Measurements from ENCODE around the gene PTPRE. TPM values are rescaled to one million over a fixed set of nuclear protein-coding genes. Genes with fewer than 3 reads are reported as not detected.

Gene PTPRE
- total RNA-seq, 4 donors from 2014 or later, result 17.4 to 23.0 (median 20.1) TPM

DNA sequence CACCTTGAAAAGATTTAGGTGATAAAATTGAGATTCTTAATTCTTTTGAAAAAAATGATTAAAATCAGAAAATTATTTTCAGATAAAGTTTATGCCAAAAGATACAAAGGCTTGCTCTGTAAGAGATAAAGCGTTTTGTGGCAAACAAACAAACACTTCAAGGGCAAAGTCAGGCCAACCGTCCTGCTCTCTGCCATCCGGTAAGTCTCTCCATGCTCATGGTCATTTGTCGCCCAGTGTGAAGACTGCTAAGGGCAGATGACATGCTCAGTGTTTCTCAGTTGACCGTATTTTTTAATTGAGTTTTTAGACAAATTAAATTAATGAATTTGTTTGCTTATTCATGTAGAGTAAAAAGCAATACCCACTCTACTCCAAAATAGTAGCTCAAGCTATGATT is 60.0 kb downstream of the PTPRE start:
- no peak overlapping the region for H3K4me3 ChIP-seq (ENCODE audit: low read depth, poor library complexity, severe bottlenecking)
- WGBS, 2 donors, result 96% methylated on average over 5 of the region's 5 CpGs
- intact Hi-C loops (cut with DNase I; ENCODE audit: low total_unique reads), result no loop called here
- TF ChIP-seq, protein P1, sequence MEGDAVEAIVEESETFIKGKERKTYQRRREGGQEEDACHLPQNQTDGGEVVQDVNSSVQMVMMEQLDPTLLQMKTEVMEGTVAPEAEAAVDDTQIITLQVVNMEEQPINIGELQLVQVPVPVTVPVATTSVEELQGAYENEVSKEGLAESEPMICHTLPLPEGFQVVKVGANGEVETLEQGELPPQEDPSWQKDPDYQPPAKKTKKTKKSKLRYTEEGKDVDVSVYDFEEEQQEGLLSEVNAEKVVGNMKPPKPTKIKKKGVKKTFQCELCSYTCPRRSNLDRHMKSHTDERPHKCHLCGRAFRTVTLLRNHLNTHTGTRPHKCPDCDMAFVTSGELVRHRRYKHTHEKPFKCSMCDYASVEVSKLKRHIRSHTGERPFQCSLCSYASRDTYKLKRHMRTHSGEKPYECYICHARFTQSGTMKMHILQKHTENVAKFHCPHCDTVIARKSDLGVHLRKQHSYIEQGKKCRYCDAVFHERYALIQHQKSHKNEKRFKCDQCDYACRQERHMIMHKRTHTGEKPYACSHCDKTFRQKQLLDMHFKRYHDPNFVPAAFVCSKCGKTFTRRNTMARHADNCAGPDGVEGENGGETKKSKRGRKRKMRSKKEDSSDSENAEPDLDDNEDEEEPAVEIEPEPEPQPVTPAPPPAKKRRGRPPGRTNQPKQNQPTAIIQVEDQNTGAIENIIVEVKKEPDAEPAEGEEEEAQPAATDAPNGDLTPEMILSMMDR (IDR thresholded peaks at IDR 0.05), result no peak
- no peak for TF ChIP-seq POLR2A (IDR thresholded peaks at IDR 0.05)
- DNase-seq (ENCODE audit: low spot score in 2 of 2), result peak in 1 of 2 donors; percentile 4

DNA sequence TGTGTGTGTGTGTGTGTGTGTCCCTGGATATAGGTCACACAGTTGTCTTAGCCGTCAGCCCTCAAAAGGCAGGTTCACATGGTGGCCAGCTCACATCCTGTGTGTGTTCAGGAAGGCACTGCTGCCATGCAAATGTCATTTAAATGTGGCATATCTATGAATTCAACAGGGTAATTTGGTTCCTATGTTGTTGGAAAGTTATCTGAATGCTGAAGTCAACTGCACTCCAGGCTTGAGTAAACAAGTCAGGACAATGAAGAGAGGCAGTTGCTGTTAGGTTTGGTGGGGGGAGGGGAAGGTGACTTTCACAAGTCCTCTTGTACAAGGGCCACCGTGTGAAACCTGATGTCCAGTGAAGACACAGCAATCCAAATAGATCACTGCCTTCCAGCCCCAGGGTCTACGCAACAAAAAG is 61.1 kb downstream of the PTPRE start:
- DNase-seq (ENCODE audit: low spot score in 2 of 2), result peak in 1 of 2 donors; percentile 62
- 74 to 84% methylated on average over 3 of the region's 3 CpGs for WGBS, 2 donors
- no peak overlapping the region for H3K4me3 ChIP-seq (ENCODE audit: low read depth, poor library complexity, severe bottlenecking)
- intact Hi-C loops (cut with DNase I; ENCODE audit: low total_unique reads), result no loop called here
- TF ChIP-seq, protein P1 (IDR thresholded peaks at IDR 0.05), result no peak
- no peak for TF ChIP-seq POLR2A (IDR thresholded peaks at IDR 0.05)

DNA sequence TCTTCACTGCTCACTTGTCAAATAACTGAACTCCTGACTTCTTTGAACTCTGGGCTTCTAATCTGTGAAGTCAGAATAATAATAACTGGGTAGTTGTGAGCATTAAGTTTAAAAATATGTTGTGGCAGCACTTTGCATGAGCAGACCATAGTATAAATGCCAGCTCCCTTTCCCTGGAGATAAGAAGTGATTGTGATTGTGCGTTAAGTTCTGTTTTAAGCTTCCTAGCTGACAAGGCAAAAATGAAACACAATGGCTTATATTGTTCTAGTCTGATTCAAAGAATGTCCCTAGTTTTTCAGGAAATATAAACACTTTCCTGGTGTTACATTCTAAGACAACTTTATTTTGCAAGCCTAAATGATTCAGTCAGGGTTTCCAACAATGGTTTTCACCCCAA is 61.8 kb downstream of the PTPRE start:
- DNase-seq (ENCODE audit: low spot score in 2 of 2), result no peak
- WGBS, 2 donors, result 60 to 61% methylated on average over 1 of the region's 1 CpG
- intact Hi-C loops (cut with DNase I; ENCODE audit: low total_unique reads), result no loop called here
- H3K4me3 ChIP-seq (ENCODE audit: low read depth, poor library complexity, severe bottlenecking), result no peak overlapping the region
- TF ChIP-seq, protein P1 (IDR thresholded peaks at IDR 0.05), result no peak
- TF ChIP-seq POLR2A (IDR thresholded peaks at IDR 0.05), result no peak

DNA sequence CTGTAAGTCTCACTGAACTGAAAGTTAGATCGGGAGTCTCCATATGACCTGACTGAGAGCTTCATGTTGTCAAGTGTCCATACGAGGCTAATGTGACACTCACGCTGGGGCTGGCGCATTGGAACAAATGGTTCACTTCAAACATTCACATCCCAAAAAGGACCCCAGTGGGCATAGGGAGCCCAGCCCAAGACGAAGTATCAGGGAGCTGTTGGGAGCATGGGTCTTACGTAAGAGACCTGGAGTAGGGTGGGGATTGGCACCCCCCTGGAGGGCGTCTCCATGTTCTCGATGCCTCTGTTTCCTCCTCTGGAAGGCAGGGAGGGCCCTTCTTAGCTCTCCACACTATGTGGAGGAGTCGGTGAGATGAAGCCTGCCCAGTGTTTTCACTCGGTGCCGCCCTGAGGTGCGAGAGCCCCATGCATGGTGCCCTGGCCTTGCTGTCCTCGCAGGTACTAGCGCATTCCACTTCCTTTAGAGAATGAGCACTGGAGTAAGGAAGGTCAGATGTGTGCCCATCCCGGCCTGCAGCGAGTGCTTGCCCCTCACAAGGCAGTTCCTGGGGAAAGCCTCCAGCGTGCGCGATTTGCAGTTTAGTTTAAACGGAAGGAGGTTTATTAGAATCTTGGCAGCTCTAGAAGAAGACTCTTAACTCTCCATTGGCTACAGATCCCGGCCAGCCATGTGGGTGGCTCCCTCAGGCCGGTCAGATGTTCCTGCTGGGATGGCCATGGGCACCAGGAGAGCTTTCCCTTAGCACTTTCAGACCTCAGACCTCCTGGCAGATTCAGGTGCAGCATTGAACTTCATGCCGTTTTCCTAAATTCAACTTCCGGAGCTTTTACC is 64.4 kb downstream of the PTPRE start:
- TF ChIP-seq POLR2A (IDR thresholded peaks at IDR 0.05), result no peak
- TF ChIP-seq, protein P1 (IDR thresholded peaks at IDR 0.05), result no peak
- DNase-seq (ENCODE audit: low spot score in 2 of 2), result peak in 1 of 2 donors; percentile 75
- WGBS, 2 donors, result 87 to 88% methylated on average over 24 of the region's 24 CpGs
- intact Hi-C loops (cut with DNase I; ENCODE audit: low total_unique reads), result no loop called here
- no peak overlapping the region for H3K4me3 ChIP-seq (ENCODE audit: low read depth, poor library complexity, severe bottlenecking)

DNA sequence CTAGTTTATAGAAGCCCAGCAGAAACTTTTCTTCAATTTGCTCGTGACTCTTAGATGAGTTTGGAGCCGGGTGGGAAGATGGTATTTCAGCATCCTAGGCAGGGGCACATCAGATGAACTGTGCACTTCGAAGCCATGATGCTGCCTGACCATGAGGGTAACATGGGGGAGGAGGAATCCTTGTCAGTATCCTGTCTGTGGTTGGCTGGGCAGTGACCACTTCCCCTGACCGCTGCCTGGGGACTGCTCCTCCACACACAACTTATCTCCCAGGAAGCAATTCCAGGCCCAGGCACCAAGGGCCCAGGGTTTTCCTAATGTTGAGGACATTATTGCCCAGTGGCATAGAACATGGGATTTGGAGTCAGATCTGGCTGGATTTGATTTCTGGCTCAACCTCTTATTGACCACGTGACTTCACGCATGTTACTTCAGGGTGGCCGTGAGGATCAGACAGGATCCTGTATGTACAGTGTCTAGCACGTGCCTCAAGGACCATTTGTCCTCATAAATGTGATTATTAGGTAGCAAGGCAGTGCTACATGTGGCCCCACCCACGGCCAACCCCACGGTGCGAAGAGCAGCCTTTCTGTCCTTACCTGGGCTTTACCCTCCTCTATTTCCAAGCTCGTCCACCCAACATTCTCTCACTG is 65.2 kb downstream of the PTPRE start:
- TF ChIP-seq POLR2A (IDR thresholded peaks at IDR 0.05), result no peak
- TF ChIP-seq, protein P1 (IDR thresholded peaks at IDR 0.05), result no peak
- DNase-seq (ENCODE audit: low spot score in 2 of 2), result peak in 1 of 2 donors; percentile 74
- 83 to 86% methylated on average over 12 of the region's 12 CpGs for WGBS, 2 donors
- H3K4me3 ChIP-seq (ENCODE audit: low read depth, poor library complexity, severe bottlenecking), result no peak overlapping the region
- intact Hi-C loops (cut with DNase I; ENCODE audit: low total_unique reads), result no loop called here

Data from lower leg skin (tissue), 4 donors.